EL (cell line): ENCODE measurements around the gene PREX1.
"Not testable (repeated sequence)": the region's sequence is repeated elsewhere in the genome, so short reads cannot be mapped to it uniquely, and the experiment has no call there.

Experiments
- DNase-seq: peaks from one replicate; pipeline ENCODE4 v3.0.0-alpha.2; 2016

Gene PREX1

GRCh38 chr20:48789781-48790472, 37.9 kb downstream of the PREX1 start:
- DNase-seq = no peak

- no peak for DNase-seq
Measured at GRCh38 chr20:48789185-48789668, 38.6 kb downstream of the PREX1 start.

GRCh38 chr20:48788486-48789072, 39.2 kb downstream of the PREX1 start:
- DNase-seq = no peak

DNA sequence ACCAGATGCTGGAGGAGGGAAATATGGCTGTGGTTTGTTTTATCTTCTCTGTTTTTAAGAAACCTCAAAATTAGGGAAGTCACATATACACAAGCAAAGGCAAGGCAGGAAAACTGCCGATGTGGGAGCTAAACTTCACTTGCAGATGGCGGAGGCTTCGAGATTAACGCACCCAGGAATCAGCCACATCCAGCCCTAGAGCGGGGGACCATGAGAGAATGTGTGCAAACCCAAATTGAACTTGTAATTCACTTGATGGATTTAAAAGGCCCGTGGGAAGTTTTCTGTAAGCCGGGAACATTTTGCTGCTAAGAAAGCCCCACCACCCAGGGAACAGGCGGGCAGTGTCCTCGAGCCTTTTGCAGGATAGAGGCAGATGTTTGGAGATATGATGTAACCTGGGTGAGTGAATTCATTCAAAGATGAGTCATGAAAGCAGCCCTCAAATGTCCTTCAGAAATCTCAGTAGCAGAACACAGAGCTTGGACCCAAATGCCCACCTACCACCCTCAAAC, 39.9 kb downstream of the PREX1 start:
- peak; percentile 83 for DNase-seq

DNA sequence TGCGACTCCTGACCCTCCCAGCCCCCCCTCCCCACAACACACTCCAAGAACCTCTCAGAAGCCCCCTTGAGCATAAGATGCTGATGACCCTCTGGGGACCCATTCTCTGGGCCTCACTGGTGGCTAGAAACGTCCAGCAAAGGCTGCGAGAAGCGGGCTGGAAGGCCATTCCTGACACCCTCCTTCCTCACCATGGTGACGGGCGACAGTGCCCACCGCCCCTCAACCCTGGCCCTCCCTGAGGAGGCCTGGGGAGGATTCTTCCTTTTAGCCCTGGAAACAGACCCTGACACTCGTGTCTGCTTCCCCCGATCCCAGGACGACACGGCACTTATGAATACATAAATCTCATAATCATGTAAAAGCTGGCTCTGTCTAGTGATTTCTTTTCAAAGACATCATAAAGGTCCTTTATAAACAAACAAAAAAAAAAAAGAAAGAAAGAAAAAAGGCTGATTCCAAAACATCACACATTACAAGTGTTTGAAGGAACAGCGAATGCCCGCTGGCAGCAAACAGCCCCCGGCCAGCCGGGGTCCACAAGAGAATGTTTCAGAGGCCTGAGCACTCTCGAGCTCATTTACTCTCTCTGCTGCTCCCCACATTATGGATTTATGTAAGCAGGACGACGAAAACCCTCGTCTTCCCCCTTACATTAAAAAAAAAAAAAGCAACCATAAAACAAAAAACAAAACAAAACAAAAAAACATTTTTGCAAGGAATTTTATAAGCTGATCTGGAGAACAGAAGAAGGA, 40.7 kb downstream of the PREX1 start:
- no peak for DNase-seq

DNA sequence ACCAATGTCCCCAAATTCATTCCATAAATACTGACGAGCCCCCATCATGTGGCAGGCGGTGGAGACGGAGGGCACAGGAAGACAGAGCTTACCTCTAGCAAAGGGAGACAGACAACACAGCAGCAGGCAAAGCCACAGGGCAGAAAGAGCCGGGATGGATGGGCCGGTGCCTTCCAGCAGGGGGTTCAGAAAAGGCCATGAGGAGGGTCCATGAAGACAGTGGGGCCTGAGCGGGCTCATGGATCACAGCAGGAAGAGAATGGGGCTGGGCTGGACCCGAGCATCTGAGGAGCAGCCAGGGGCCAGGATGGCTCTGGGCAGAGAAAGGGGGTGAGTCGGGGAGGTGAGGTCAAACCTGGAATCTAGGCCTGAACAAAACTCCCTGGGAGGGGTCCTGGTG, 42.0 kb downstream of the PREX1 start:
- no peak for DNase-seq

- no peak for DNase-seq
Measured at GRCh38 chr20:48785256-48785655, 42.5 kb downstream of the PREX1 start.

DNA sequence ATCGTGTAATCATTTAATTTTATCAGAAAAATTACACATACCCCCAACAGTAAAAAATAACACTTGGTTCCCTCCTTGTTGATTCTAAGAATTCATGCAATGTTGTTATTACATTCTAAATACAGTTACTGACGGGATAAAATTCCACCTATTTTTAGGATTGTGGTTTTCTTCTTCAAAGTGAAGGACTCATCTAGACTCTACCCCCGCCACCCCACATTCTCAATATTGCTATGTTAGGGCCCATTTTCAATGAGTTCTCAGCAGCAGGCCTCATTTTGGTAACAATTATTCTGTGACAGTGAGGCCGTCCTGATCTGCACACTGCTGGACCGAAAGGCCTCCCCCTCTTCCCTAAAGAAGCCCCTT, 43.5 kb downstream of the PREX1 start:
- no peak for DNase-seq

DNA sequence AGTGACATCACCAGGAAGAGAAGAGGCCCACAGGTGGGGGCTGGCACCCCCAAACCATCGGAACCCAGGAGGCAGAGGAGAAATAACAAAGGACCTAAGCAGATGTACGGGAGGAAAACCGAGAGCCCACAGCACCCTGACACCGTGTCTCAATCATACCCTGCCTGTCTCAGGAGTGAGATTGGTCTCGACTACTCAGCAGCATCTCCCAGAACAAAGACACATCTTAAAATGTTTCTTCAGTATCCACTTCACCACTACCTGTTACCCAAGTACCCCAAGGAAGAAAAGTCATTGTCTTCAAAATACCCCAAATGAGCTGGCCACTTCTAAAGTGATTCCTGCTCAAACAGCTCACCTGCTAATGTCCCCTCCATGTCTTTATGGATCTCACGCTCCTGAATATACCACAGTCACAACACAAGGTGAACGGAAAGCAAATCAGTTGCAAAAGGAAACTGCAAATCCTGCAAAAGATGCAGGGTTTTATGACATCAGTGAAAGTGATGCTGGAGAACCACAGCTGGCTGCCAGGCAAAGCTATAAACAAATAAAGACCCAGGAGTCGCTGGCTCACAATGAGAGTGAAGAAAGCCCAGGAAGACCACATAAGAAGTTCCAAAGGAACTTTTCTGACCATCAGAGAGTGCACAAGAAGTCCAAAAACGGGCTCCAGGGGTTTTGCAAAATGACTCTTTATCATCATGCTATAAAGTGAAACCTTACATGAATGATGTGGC, 44.1 kb downstream of the PREX1 start:
- DNase-seq = no peak

DNA sequence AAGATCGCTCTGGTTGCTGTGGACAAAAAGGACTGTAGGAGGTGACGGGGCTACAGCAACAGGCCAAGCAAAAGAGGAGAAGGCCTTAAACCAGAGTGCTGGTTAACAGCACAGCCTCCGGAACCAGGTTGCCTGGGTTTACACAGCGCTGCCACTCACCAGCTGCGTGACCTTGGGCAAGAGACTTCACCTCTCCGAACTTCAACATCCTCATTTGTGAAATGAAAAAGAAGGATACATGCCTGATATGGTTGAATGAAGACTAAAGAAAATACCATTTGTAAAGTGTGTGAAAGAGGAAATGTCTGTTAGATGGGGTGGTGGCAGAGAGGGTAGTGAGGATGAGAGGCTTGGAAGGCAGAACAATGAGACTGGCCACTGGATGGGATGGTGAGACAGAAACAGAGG, 44.9 kb downstream of the PREX1 start:
- DNase-seq = no peak

- DNase-seq = no peak
Measured at GRCh38 chr20:48782053-48782452, 45.7 kb downstream of the PREX1 start.

- DNase-seq = no peak
Measured at GRCh38 chr20:48781634-48782033, 46.2 kb downstream of the PREX1 start.

- DNase-seq = no peak
Measured at GRCh38 chr20:48779435-48779834, 48.4 kb downstream of the PREX1 start.

DNA sequence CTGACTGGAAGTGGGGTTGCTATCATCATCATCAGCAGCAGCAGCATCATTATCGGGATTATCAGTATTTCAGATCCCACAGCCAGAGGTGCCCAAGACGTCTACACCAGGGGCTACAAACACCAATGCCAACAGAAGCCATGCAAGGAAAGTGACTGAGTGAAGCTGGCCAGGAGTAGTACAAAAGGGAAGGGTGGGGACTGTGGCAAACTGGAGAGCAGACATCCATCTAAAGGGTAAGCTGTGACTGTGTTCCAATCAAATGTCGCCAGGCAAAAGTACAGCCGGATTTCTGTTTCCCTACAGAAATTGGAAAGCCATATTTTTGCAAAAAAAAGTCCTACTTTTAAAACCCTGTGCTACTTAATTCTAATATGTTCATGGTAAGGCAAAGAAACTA, 50.0 kb downstream of the PREX1 start:
- DNase-seq = no peak

- DNase-seq = no peak
Measured at GRCh38 chr20:48777005-48777404, 50.8 kb downstream of the PREX1 start.

GRCh38 chr20:48776306-48776705, 51.5 kb downstream of the PREX1 start:
- peak; percentile 82 for DNase-seq

- not testable (repeated sequence) for DNase-seq
Measured at GRCh38 chr20:48775545-48775944, 52.3 kb downstream of the PREX1 start.

- no peak for DNase-seq
Measured at GRCh38 chr20:48774696-48775095, 53.1 kb downstream of the PREX1 start.

DNA sequence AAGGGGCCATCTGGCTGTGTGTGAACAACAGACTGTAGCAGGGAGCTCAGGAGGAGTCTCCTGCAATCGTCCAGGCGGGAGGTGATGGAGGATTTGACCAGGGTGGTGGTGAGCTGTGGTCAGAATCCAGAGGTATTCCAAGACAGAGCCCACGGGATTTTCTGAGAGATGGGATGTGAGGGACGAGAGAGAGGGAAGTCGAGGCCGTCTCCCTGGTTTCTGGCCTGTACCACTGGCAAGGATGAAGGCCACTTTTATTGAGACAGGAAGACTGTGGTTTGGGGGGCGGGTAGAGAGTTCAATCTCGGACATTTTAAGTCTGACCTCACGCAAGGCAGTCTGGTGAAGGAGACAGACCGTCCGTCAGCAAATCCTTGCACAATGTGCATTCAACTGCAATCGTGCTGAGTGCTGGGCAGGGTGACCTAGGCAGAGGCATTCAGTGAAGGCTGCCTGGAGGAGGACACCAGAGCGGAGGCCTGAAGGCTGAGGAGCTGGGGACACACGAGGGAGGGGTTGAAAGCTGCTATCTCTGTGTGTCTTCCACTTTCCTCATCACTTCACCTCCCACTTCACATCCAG, 53.9 kb downstream of the PREX1 start:
- DNase-seq = peak; percentile 21

- no peak for DNase-seq
Measured at GRCh38 chr20:48772183-48772976, 55.4 kb downstream of the PREX1 start.

- DNase-seq = peak; percentile 57
Measured at GRCh38 chr20:48771542-48771941, 56.3 kb downstream of the PREX1 start.
